Gastrocnemius medialis (tissue), 4 donors: ENCODE results near the gene ST6GALNAC3.

Source experiments
- CTCF ChIP-seq, 5 experiments: fragments of 450-650 bp in 3 of 5; fragments of 200-600 bp in 2 of 5; sonication (generic) in 2 of 5; IDR thresholded peaks in 4 of 5; conservative IDR thresholded peaks in 1 of 5; 1 replicate in 4 of 5; 2 replicates in 1 of 5; pipeline ENCODE4 v1.5.1; 2016 to 2019; ENCODE audit warnings: antibody characterized with exemption in 5 of 5, mild to moderate bottlenecking in 3 of 5, moderate library complexity in 3 of 5
- POLR2A ChIP-seq, 2 donors: fragments of 450-650 bp; IDR thresholded peaks; one replicate each; pipeline ENCODE4 v1.6.1; 2017; ENCODE audit warnings: antibody characterized with exemption in 2 of 2, mild to moderate bottlenecking in 2 of 2, moderate library complexity in 2 of 2

- TF ChIP-seq POLR2A (IDR thresholded peaks at IDR 0.05) (no peak), CTCF (IDR thresholded peaks at IDR 0.05 in 4 of 5, conservative IDR thresholded peaks at IDR 0.05 in 1 of 5) (no peak)
Measured at GRCh38 chr1:76496871-76497270, 422.3 kb downstream of the ST6GALNAC3 start.
